IPS-NIHi7 (cell line): ENCODE data around the gene CLTC.

Source experiments
- DNase-seq: peaks from one replicate; pipeline ENCODE4 v3.0.0; 2012; ENCODE audit warnings: mixed read lengths; ENCODE audit errors: extremely low spot score

The CLTC gene

GRCh38 chr17:59684967-59685366 is 65.3 kb downstream of the CLTC start:
- no peak for DNase-seq

- no peak for DNase-seq
These were observed 68.3 kb downstream of the CLTC start for GRCh38 chr17:59688008-59688407.

DNA sequence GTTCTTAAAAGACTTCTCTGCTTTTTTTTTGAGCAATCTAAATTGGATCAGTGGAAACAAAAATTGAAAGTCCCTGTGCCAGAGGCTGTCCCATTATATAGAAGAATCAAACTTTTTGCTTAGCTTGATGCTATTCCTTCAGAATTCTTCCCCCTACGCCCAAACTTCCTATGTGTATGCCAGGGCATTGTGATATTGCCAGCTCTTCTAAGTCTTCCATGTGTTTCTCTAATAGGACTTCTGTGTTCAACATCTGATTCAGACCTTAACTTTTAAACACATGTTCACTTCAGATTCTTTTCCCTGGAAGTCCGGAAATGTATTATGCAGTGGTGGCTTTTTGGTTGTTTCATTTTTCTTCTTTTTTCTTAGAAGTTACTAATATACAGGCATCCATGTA is 68.8 kb downstream of the CLTC start:
- DNase-seq = no peak

- DNase-seq = no peak
These were observed 73.9 kb downstream of the CLTC start for GRCh38 chr17:59693582-59693981.

GRCh38 chr17:59694344-59694743 is 74.6 kb downstream of the CLTC start:
- no peak for DNase-seq

DNA sequence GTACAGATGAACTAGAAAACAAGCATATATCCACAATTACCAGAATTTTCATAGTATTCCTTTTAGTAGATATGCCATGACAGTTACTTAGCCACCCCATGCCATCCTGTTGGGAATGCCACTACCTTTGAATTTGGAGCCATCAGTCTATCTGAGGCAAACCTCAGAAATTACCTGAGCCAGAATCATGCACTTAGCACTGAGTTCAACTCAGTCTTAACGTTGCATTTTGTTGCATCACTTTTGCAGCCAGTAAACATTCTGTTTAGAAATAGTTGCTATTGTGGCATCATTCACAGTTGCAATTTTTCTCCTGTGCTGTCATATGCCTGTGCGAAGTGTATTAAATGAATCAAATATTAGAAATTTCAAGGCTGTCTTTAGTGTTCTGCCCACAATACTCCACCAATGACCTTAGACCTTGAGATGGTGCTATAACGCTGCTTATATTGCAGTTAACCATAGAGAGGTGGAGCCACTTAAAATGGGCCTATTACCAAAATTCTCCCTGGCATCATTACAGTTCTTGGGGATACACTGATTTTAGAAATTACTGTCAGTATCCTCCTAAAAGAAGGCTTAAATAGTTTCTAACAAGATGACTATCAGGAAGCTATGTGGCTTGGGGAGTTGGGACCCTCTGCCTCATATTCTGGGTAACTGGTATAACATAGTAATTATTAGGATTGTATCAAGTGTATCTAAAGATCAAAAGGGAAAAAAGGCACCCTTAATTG is 76.4 kb downstream of the CLTC start:
- no peak for DNase-seq

DNA sequence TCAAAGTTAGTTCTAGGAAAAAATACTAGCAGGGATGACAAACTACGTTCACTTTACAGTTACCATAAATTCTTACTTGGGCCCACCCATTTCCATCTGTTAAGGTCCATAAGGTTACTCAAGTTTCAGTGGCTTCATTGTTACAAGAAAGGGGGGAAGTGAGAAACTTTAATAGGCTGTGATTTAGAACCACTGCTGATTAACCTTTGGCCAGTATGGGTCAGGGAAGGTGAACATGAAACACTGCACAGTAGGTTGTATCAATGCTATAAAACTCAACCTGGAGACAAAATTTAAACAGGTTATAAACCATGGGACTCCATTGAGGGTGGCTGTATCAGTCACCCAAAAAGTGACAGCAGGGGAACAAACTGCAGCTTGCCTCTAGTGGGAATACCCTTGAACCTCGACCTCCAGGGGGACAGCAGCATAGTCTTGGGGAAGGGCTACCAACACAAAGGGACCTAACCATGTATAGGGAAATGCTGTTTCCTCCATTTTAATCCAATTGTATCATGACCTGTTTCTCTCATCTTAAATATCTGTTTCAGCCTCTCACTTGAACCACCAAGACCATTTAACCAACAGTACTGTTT is 77.1 kb downstream of the CLTC start:
- no peak for DNase-seq

GRCh38 chr17:59698143-59698542 is 78.4 kb downstream of the CLTC start:
- no peak for DNase-seq

DNA sequence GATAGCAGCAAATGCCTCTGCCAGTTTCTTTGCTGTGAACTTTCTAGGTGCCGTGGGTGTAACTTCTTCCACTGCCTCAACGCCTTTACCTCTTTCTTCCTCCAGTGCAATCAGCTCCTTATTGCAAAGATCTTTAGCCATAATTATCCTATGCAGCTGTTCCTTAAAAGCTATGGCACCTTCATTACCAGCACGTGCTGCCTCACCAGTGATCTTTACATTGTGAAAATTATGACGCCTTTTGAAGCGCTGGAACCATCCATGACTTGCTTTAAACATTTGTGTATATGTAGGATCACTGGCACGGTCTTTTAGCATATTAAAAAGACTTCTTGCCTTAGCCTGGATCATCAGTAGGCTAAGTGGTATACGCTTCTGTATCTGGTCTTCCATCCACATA is 79.5 kb downstream of the CLTC start:
- no peak for DNase-seq

GRCh38 chr17:59699786-59700185 is 80.1 kb downstream of the CLTC start:
- DNase-seq = no peak

GRCh38 chr17:59702304-59702703 is 82.6 kb downstream of the CLTC start:
- DNase-seq = no peak

- peak; percentile 99 for DNase-seq
These were observed 87.7 kb downstream of the CLTC start, which contains the start of the genes PTRH2 and VMP1 for GRCh38 chr17:59707149-59707970. Gene PTRH2, minus strand, starts transcription at chr17:59707430. Its CDS starts 9,452 bp downstream, at chr17:59697978. Gene VMP1, plus strand, starts transcription at chr17:59707654. Its CDS starts 23,793 bp downstream, at chr17:59731447.

GRCh38 chr17:59707971-59708430 is 88.3 kb downstream of the CLTC start:
- DNase-seq = no peak

DNA sequence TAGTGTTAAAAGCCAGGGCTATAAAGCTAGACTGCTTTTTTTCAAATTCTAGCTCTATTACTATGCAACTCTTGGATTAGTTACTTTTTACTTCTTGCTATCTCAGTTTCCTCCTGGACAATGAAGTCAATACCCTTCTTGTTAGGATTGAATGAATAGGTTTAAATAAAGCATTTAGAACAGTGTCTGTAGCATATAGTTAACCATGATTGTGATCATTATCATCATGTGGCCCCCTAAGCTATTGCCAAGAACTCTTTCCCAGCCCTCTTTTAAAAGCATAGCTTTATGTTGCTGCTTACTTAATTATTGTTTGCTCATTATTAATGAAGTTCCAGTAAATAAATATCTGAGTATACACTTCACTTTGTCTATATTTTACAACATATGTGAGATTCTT is 92.2 kb downstream of the CLTC start:
- no peak for DNase-seq

- DNase-seq = no peak
These were observed 93.2 kb downstream of the CLTC start for GRCh38 chr17:59712862-59713261.

- DNase-seq = no peak
These were observed 94.6 kb downstream of the CLTC start for GRCh38 chr17:59714255-59714654.

DNA sequence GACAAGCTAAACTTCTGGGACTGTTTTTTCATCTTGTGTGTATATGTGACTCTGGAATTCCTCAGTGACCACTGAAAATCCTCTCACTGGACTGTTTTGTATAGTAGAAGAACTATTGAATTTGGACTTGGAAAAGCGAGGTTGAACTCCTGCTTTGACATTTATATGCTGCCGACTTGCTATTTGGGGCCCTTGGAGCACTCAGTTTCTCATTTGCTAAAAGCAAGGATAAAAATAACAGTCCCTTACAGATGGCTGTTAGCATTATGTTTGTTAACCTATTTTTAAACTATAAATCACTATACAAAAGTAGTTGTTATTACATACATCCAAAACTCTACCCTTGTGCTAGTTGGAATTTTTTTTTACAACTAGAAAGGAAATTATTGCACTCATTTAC is 96.7 kb downstream of the CLTC start:
- no peak for DNase-seq

- no peak for DNase-seq
These were observed 99.8 kb downstream of the CLTC start for GRCh38 chr17:59719526-59719925.

DNA sequence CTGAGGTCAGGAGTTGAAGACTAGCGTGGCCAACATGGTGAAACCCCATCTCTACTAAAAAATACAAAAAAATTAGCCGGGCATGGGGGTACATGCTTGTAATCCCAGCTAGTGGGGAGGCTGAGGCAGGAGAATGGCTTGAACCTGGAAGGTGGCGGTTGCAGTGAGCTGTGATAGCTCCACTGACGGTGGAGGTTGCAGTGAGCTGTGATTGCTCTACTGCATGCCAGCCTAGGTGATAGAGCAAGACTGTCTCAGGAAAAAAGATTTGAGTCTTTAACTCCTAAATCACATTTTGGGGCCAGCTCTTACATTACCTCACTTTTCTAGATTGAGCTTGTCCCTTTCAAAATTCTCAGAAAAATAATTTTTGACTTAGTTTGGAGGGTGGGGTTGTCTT is 102.9 kb downstream of the CLTC start:
- no peak for DNase-seq

DNA sequence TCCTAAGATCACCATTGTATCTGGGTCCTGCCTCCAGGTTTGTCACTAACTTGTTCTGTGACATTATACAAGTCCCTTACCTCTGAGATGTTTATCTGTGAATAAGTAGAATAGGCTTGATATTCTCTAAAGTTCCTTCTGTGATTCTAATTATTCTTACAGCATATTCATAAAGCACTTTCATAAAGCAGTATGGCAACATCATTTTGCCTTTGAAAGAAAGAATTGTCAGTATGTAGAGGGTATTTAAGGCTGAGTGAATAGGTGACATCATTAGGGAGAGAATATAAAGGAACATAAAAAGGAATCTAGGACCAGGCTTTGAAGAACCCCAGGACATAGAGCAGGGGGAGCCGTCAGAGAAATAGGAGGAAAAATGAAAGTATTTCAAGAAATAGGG is 103.3 kb downstream of the CLTC start:
- no peak for DNase-seq

DNA sequence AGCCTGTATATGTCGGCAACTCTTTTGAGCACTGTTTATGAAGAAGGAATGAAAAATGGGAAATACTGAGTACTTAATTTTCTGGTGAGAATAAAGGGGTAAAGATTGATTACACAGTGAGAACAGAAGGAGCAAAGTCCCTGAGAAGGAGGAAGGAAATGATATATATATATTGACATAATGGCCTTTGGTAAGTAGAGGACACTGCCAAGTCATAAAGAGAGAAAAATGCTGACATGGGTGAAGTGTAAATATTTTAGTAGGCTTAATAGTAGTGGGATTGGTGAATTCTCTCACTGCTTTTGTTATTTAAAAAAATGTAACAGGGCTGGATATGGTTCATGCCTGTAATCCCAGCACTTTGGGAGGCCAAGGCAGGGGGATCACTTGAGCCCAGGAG is 103.9 kb downstream of the CLTC start:
- DNase-seq = no peak

DNA sequence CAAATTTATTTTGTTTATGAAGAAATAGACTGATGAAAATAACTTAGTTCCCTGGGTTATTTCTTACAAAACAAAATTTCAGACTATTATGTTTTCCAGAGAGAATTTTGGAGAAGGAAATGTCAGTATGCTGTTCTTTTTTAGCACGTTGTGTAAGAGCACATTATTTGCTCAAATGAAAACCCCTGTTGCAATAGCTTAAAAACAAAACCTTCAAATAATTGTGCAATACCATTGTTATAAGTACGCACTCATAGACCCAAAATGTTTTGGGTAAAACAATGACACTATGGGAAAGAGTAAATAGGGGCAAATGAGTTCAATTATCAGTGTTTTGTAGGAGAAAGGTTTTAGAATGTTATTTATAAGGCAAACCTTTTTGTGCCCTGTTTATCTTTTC is 106.0 kb downstream of the CLTC start:
- DNase-seq = no peak
